Activated gamma-delta T cell (primary cell): Measurements from ENCODE around the gene ALKBH3.

ENCODE experiments used
- DNase-seq: peaks from one replicate; lab custom pipeline; 2025; lab: John Stamatoyannopoulos, UW

Gene ALKBH3

GRCh38 chr11:43962383-43963278 is 82.0 kb downstream of the ALKBH3 start:
- no peak for DNase-seq

GRCh38 chr11:43963279-43963620 is 82.6 kb downstream of the ALKBH3 start:
- DNase-seq, result no peak

- no peak for DNase-seq
These were observed 87.0 kb downstream of the ALKBH3 start for GRCh38 chr11:43967661-43968060.

GRCh38 chr11:43968719-43969118 is 88.1 kb downstream of the ALKBH3 start:
- no peak for DNase-seq

- no peak for DNase-seq
These were observed 88.9 kb downstream of the ALKBH3 start for GRCh38 chr11:43969543-43969942.
